ENCODE data around the gene SHBG. TPM values are rescaled to one million over a fixed set of nuclear protein-coding genes. Genes with fewer than 3 reads are reported as not detected.
A peak's percentile ranks its signal among the peaks of the same experiment; 100 is the strongest.

SHBG gene
- total and polyA plus RNA-seq, 2 experiments from 2014 or later: 0.38 to 0.48 TPM

DNA sequence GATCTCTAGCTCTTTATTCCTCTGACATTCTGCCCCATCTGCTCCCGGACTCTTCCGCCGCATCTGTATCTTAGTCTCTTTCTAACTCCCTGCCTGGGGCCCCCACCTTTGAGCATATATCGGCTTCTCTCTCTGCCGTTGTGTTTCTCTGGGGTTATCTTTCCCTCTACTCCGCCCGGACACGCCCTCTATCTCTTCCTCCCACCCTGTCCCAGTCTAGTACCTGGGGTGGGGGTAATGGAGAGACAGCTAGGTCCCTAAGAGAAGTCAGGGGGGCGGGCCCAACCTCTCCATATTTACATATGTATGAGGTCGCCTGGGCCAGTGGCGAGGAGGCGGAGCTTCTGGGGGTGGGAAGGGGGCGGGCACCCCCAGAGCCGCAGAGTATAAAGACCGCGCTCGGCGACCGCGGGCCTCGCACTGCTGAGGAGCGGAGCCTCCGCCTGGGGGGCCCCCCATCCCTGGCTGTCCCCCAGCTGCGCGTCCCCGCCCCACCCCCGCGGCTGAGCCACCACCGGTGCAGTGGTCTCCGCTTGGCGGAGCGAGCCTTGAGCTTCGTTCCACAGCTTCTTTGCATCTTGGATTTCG lies 20.7 kb downstream of the SHBG start, which contains the start of gene ATP1B2:
Gene ATP1B2 (plus strand): TSS at position 418 of the 588 bp plus-strand sequence. CDS start 593 bp downstream, outside the sequence.
- peak within 1 kb of the TSS; percentile 99 for H3K4me2 ChIP-seq
- Mint-ChIP-seq H3K27ac (no peak within 1 kb of the TSS), H3K9me3 (no peaks in the 10 kb centered on the region), H3K27me3 (ENCODE audit: insufficient read depth, low read depth, poor library complexity) (peaks cover 30% of the 10 kb centered on the region), H3K4me1 (peaks cover 23% of the 10 kb centered on the region), H3K4me3 (peak within 1 kb of the TSS; percentile 84), H3K36me3 (ENCODE audit: low read depth) (peaks cover 22% of the 10 kb centered on the region)
- peak within 1 kb of the TSS; percentile 90 for H3K4me3 ChIP-seq
- no peak within 1 kb of the TSS for H3K27ac ChIP-seq (ENCODE audit: low read depth)
- no peak for TF ChIP-seq EZH2phosphoT487 (IDR thresholded peaks at IDR 0.05; ENCODE audit: unreplicated experiment)
- TF ChIP-seq JUNB (IDR thresholded peaks at IDR 0.05; ENCODE audit: unreplicated experiment): no peak
- no peak for TF ChIP-seq STAT1 (IDR thresholded peaks at IDR 0.05; ENCODE audit: unreplicated experiment)
- TF ChIP-seq ZNF462 (CRISPR knock-in tag; IDR thresholded peaks at IDR 0.05): no peak
- no peak for TF ChIP-seq CTCF (conservative IDR thresholded peaks at IDR 0.05; ENCODE audit: low read depth in 2 of 2)
- no peak for TF ChIP-seq NANOG (IDR thresholded peaks at IDR 0.05; ENCODE audit: borderline replicate concordance)
- TF ChIP-seq POLR2AphosphoS5 (IDR thresholded peaks at IDR 0.05; ENCODE audit: low read depth): peak; percentile 72
- no peak for TF ChIP-seq EZH2 (IDR thresholded peaks at IDR 0.05; ENCODE audit: low read depth, unreplicated experiment)
- no peak for TF ChIP-seq ETS1 (IDR thresholded peaks at IDR 0.05)
- TF ChIP-seq CREB1 (CRISPR knock-in tag; IDR thresholded peaks at IDR 0.05; ENCODE audit: low read depth): no peak
- peak; percentile 96; the same call in 1 of the 2 replicates for TF ChIP-seq ZNF114 (CRISPR knock-in tag; IDR thresholded peaks at IDR 0.05)
- H2AFZ ChIP-seq: peak within 1 kb of the TSS; percentile 86
- H3K9me2 ChIP-seq (ENCODE audit: insufficient read depth): no peaks in the 10 kb centered on the region; the same call in 1 of the 2 replicates
- peaks cover 31% of the 10 kb centered on the region for H3K27me3 ChIP-seq (ENCODE audit: insufficient read depth)
- H3F3A ChIP-seq (replicated peaks; ENCODE audit: low read depth): 0 out of 2 replicates have a peak, but pooled peaks cover 4% of the 10 kb centered on the region
- peak; percentile 92 for ATAC-seq
- no peaks in the 10 kb centered on the region for H3K36me3 ChIP-seq (ENCODE audit: insufficient read depth)
- DNase-seq (ENCODE audit: low spot score): peak; percentile 99
- peaks cover 11% of the 10 kb centered on the region; the same call in 1 of the 2 replicates for H3K4me1 ChIP-seq (ENCODE audit: insufficient read depth)
- no peaks in the 10 kb centered on the region for H4K20me1 ChIP-seq (replicated peaks; ENCODE audit: insufficient read depth)
- no peaks in the 10 kb centered on the region for H3K79me2 ChIP-seq (replicated peaks; ENCODE audit: insufficient read depth)

All from GM23338 (cell line).